ENCODE measurements around the gene SMU1. TPM values are rescaled to one million over a fixed set of nuclear protein-coding genes. Genes with fewer than 3 reads are reported as not detected.

SMU1 gene
- total RNA-seq, 2 experiments from 2014 or later, result 27.4 to 27.6 TPM

GRCh38 chr9:33049680-33050361, 26.7 kb downstream of the SMU1 start:
- ChIA-PET CTCF (no interaction called here), POLR2A (interaction anchor here (0.6 kb wide), 1 partner anchor 25 kb away, joined by 4 read pairs; the partner anchor contains the start of gene DNAJA1)

GRCh38 chr9:33048054-33048465, 28.4 kb downstream of the SMU1 start:
- ChIA-PET CTCF (no interaction called here), POLR2A (no interaction called here)

GRCh38 chr9:33046061-33046460, 30.4 kb downstream of the SMU1 start:
- POLR2A ChIA-PET, result no interaction called here

GRCh38 chr9:33044677-33045282, 31.7 kb downstream of the SMU1 start:
- CTCF ChIA-PET, result interaction anchor here (0.5 to 1.7 kb wide), 4 partner anchors 14 to 454 kb away, joined by 3 to 5 read pairs (median 3); no protein-coding TSS in a partner anchor
- POLR2A ChIA-PET, result interaction anchor here (2.2 kb wide), 1 partner anchor 19 kb away, joined by 8 read pairs; no protein-coding TSS in a partner anchor

More at GRCh38 chr9:33046061-33046460, 30.4 kb downstream of the SMU1 start:
- CTCF ChIA-PET, result no interaction called here

GRCh38 chr9:33044162-33044673, 32.3 kb downstream of the SMU1 start:
- ChIA-PET CTCF (interaction anchor here (0.5 to 1.7 kb wide), 4 partner anchors 15 to 455 kb away, joined by 3 to 5 read pairs (median 3); no protein-coding TSS in a partner anchor), POLR2A (interaction anchor here (2.2 kb wide), 1 partner anchor 18 kb away, joined by 8 read pairs; no protein-coding TSS in a partner anchor)

GRCh38 chr9:33043671-33044070, 32.8 kb downstream of the SMU1 start:
- ChIA-PET CTCF (interaction anchor here (1.3 to 1.7 kb wide), 3 partner anchors 15 to 371 kb away, joined by 3 to 5 read pairs (median 3); no protein-coding TSS in a partner anchor), POLR2A (interaction anchor here (2.2 kb wide), 1 partner anchor 18 kb away, joined by 8 read pairs; no protein-coding TSS in a partner anchor)

- CTCF ChIA-PET, result no interaction called here
- POLR2A ChIA-PET, result interaction anchor here (2.2 kb wide), 1 partner anchor 17 kb away, joined by 8 read pairs; no protein-coding TSS in a partner anchor
Measured at GRCh38 chr9:33042473-33042872, 34.0 kb downstream of the SMU1 start.

GRCh38 chr9:33041432-33042188, 34.9 kb downstream of the SMU1 start:
- POLR2A ChIA-PET, result no interaction called here

GRCh38 chr9:33040792-33041431, 35.6 kb downstream of the SMU1 start:
- ChIA-PET CTCF (interaction anchor here (0.7 kb wide), 1 partner anchor 30 kb away, joined by 4 read pairs; no protein-coding TSS in a partner anchor), POLR2A (no interaction called here)

More at GRCh38 chr9:33041432-33042188, 34.9 kb downstream of the SMU1 start:
- CTCF ChIA-PET, result no interaction called here

- POLR2A ChIA-PET, result no interaction called here
- CTCF ChIA-PET, result no interaction called here
Measured at GRCh38 chr9:33032865-33033264, 43.6 kb downstream of the SMU1 start.

GRCh38 chr9:33032292-33032691, 44.2 kb downstream of the SMU1 start:
- ChIA-PET CTCF (no interaction called here), POLR2A (no interaction called here)

- CTCF ChIA-PET, result no interaction called here
- POLR2A ChIA-PET, result no interaction called here
Measured at GRCh38 chr9:33030285-33030684, 46.2 kb downstream of the SMU1 start.

GRCh38 chr9:33029231-33029786, 47.2 kb downstream of the SMU1 start:
- ChIA-PET POLR2A (no interaction called here), CTCF (no interaction called here)

GRCh38 chr9:33025572-33026342, 50.7 kb downstream of the SMU1 start:
- CTCF ChIA-PET, result interaction anchor here (0.6 to 1.1 kb wide), 2 partner anchors 14 to 25 kb away, joined by 3 read pairs; no protein-coding TSS in a partner anchor
- POLR2A ChIA-PET, result interaction anchor here (0.9 to 1.6 kb wide), 6 partner anchors 12 to 264 kb away, joined by 3 to 11 read pairs (median 6); partner anchors contain the start of gene NFX1

- POLR2A ChIA-PET, result interaction anchor here (0.6 to 1.6 kb wide), 13 partner anchors 13 to 474 kb away, joined by 3 to 11 read pairs (median 5); partner anchors contain the start of genes APTX, B4GALT1, NFX1 and SMIM27
Measured at GRCh38 chr9:33024966-33025571, 51.4 kb downstream of the SMU1 start, which contains the start of gene DNAJA1. DNAJA1 (plus strand) TSS chr9:33025273; CDS start chr9:33026485, 1,212 bp downstream.

GRCh38 chr9:33024126-33024965, 52.1 kb downstream of the SMU1 start:
- CTCF ChIA-PET, result interaction anchor here (0.9 to 1.3 kb wide), 2 partner anchors 23 to 135 kb away, joined by 3 to 4 read pairs; partner anchors contain the start of gene APTX
- POLR2A ChIA-PET, result interaction anchor here (0.6 to 1.6 kb wide), 11 partner anchors 14 to 473 kb away, joined by 3 to 8 read pairs (median 5); partner anchors contain the start of genes APTX, B4GALT1, NFX1 and SMIM27

More at GRCh38 chr9:33024966-33025571, 51.4 kb downstream of the SMU1 start, which contains the start of gene DNAJA1:
- CTCF ChIA-PET, result interaction anchor here (0.9 to 1.3 kb wide), 2 partner anchors 24 to 135 kb away, joined by 3 to 4 read pairs; partner anchors contain the start of gene APTX

All from activated CD8-positive, alpha-beta memory T cell treated with anti-CD3 and anti-CD28 coated beads for 36 hours (primary cell).